HepG2 (cell line): ENCODE results near the gene SOX12. TPM values are rescaled to one million over a fixed set of nuclear protein-coding genes. Genes with fewer than 3 reads are reported as not detected.

ENCODE experiments used
- ARID3A ChIP-seq: IDR thresholded peaks from 2 replicates; pipeline ENCODE4 v1.6.1; 2012; ENCODE audit warnings: low read depth, low read length, improper control_type of control experiment
- HBP1 ChIP-seq: IDR thresholded peaks from 2 replicates; pipeline ENCODE4 v1.6.1; 2016; ENCODE audit warnings: low read depth, control low read depth
- HIC2 ChIP-seq: sonication (generic); formaldehyde crosslinking; IDR thresholded peaks from 2 replicates; pipeline ENCODE4 v1.9.0; 2022; ENCODE audit warnings: low read depth, missing genetic modification reagents
- MBNL3 ChIP-seq: fragments of 250-450 bp; sonication (Bioruptor Pico); conservative IDR thresholded peaks from 2 replicates; pipeline ENCODE4 v1.8.0; 2022; ENCODE audit warnings: mild to moderate bottlenecking, inconsistent platforms
- MED1 ChIP-seq: sonication (generic); formaldehyde crosslinking; IDR thresholded peaks from 2 replicates; pipeline ENCODE4 v1.4.0; 2020; ENCODE audit warnings: missing genetic modification reagents
- MLLT10 ChIP-seq: sonication (generic); formaldehyde crosslinking; IDR thresholded peaks from 2 replicates; pipeline ENCODE4 v1.4.0; 2020; ENCODE audit warnings: missing genetic modification reagents
- PBX2 ChIP-seq: IDR thresholded peaks from 2 replicates; pipeline ENCODE4 v1.6.1; 2016; ENCODE audit warnings: control low read depth
- SRSF9 ChIP-seq: fragments of 200-400 bp; formaldehyde crosslinking; IDR thresholded peaks from 2 replicates; pipeline ENCODE4 v1.6.1; 2018; ENCODE audit warnings: borderline replicate concordance, mild to moderate bottlenecking, low read depth, low read length; ENCODE audit not compliant: insufficient read depth, poor library complexity, severe bottlenecking
- USF2 ChIP-seq, 2 experiments: sonication (generic) in 1 of 2; formaldehyde crosslinking in 1 of 2; IDR thresholded peaks; 2 replicates each; pipeline versions ENCODE4 v1.5.1 to v1.6.1; 2011 to 2020; ENCODE audit warnings: borderline replicate concordance in 1 of 2, low read depth in 1 of 2, low read length in 1 of 2, mild to moderate bottlenecking in 1 of 2, missing genetic modification reagents in 1 of 2, moderate library complexity in 1 of 2
- ZBTB10 ChIP-seq: sonication (generic); formaldehyde crosslinking; IDR thresholded peaks from 2 replicates; pipeline ENCODE4 v1.4.0; 2020; ENCODE audit warnings: missing genetic modification reagents, borderline replicate concordance
- ZNF382 ChIP-seq: sonication (generic); formaldehyde crosslinking; IDR thresholded peaks from 2 replicates; pipeline ENCODE4 v1.5.0; 2020; ENCODE audit warnings: missing genetic modification reagents, mild to moderate bottlenecking, borderline replicate concordance
- ZNF710 ChIP-seq: sonication (generic); formaldehyde crosslinking; IDR thresholded peaks from 2 replicates; pipeline ENCODE4 v1.5.0; 2020; ENCODE audit warnings: mild to moderate bottlenecking, missing genetic modification reagents, borderline replicate concordance
- polyA plus RNA-seq, 8 experiments: library from polyadenylated mRNA; depleted of rRNA in 3 of 8; stranded (reverse) in 7 of 8; unstranded in 1 of 8; fragments of >200 nt; fragmentation: Illumina TruSeq in 4 of 8; extraction: Trizol in 4 of 8; gene quantifications; 2 replicates each; pipeline versions ENCODE4 v1.2.1 to v1.2.3, GENCODE V29; 2011 to 2016; ENCODE audit warnings: low read depth in 4 of 8, missing spikeins in 1 of 8, mixed read lengths in 1 of 8; ENCODE audit not compliant: insufficient read depth in 1 of 8
- total RNA-seq, 5 experiments: library from RNA; depleted of rRNA; stranded (reverse); fragments of >200 nt; fragmentation: Illumina TruSeq; extraction: Trizol; gene quantifications; 2 replicates each; pipeline ENCODE4 v1.2.3, GENCODE V29; 2016; ENCODE audit warnings: low read depth in 1 of 5

Gene SOX12
- total and polyA plus RNA-seq, 2 of the 13 experiments (the other 11 are each of a cell fraction or from before 2014, with no cell fraction given) = 10.0 to 18.7 TPM

- no peak for TF ChIP-seq ZNF382
- TF ChIP-seq HIC2 (CRISPR knock-in tag) = peak; percentile 86
- TF ChIP-seq MLLT10 (CRISPR knock-in tag) = no peak
- TF ChIP-seq ARID3A = no peak
- no peak for TF ChIP-seq MBNL3
- no peak for TF ChIP-seq PBX2 (CRISPR knock-in tag)
- TF ChIP-seq HBP1 (CRISPR knock-in tag) = peak; percentile 82; the same call in 1 of the 2 replicates
- no peak for TF ChIP-seq ZBTB10 (CRISPR knock-in tag)
- TF ChIP-seq USF2 (IDR thresholded peaks at IDR 0.05; ENCODE audit: low read depth, low read length) = no peak
- no peak; the same call in 1 of the 2 replicates for TF ChIP-seq USF2 (CRISPR knock-in tag; IDR thresholded peaks at IDR 0.05; ENCODE audit: borderline replicate concordance)
- peak; percentile 87 for TF ChIP-seq ZNF710 (CRISPR knock-in tag)
- no peak for TF ChIP-seq SRSF9
- TF ChIP-seq MED1 (CRISPR knock-in tag) = no peak; the same call in none of the 2 replicates
Measured at GRCh38 chr20:297925-298775, 27.2 kb upstream of the SOX12 start (continued).
